OCI-LY1 (cell line): ENCODE data around the gene SUCO.
"Not testable (repeated sequence)": the region's sequence is repeated elsewhere in the genome, so short reads cannot be mapped to it uniquely, and the experiment has no call there.

Source experiments
- H2AFZ ChIP-seq: fragments of 200-600 bp; sonication (generic), shearing (Covaris generic); 2 replicates; pipeline ENCODE4 v1.6.0; 2014; ENCODE audit warnings: antibody characterized with exemption, mild to moderate bottlenecking, low read length
- H3F3A ChIP-seq: fragments of 200-600 bp; sonication (generic), shearing (Covaris generic); 2 replicates; pipeline ENCODE4 v1.6.0; 2014; ENCODE audit warnings: mild to moderate bottlenecking, antibody characterized with exemption, low read length, moderate library complexity; ENCODE audit not compliant: insufficient read depth
- H3K27ac ChIP-seq: fragments of 200-600 bp; sonication (generic); 2 replicates; pipeline ENCODE4 v1.5.1; 2014; ENCODE audit warnings: low read length, mixed run types, mild to moderate bottlenecking, low read depth; ENCODE audit not compliant: poor library complexity, severe bottlenecking
- H3K27me3 ChIP-seq: fragments of 200-600 bp; sonication (generic); 2 replicates; pipeline ENCODE4 v1.6.0; 2014; ENCODE audit warnings: antibody characterized with exemption, mild to moderate bottlenecking, low read length, moderate library complexity; ENCODE audit not compliant: insufficient read depth
- H3K36me3 ChIP-seq: fragments of 200-600 bp; sonication (generic); 2 replicates; pipeline ENCODE4 v1.6.1; 2014; ENCODE audit warnings: mild to moderate bottlenecking, antibody characterized with exemption, low read length, moderate library complexity, mixed read lengths; ENCODE audit not compliant: insufficient read depth
- H3K4me1 ChIP-seq: fragments of 200-600 bp; sonication (generic); 2 replicates; pipeline ENCODE4 v1.5.1; 2014; ENCODE audit warnings: mild to moderate bottlenecking, low read length, moderate library complexity; ENCODE audit not compliant: insufficient read depth, severe bottlenecking
- H3K4me2 ChIP-seq: fragments of 200-600 bp; sonication (generic), shearing (Covaris generic); 2 replicates; pipeline ENCODE4 v1.6.1; 2014; ENCODE audit warnings: low read length
- H3K4me3 ChIP-seq: fragments of 200-600 bp; sonication (generic); 2 replicates; pipeline ENCODE4 v1.5.1; 2014; ENCODE audit warnings: low read length, low read depth, mild to moderate bottlenecking, mixed read lengths; ENCODE audit not compliant: poor library complexity, severe bottlenecking
- H3K79me2 ChIP-seq: fragments of 200-600 bp; shearing (Covaris generic); 2 replicates; pipeline ENCODE4 v1.6.1; 2016; ENCODE audit warnings: mixed run types, low read length, mixed read lengths; ENCODE audit not compliant: insufficient read depth
- H3K9ac ChIP-seq: fragments of 200-600 bp; sonication (generic), shearing (Covaris generic); 2 replicates; pipeline ENCODE4 v1.6.1; 2014; ENCODE audit warnings: mild to moderate bottlenecking, low read length, mixed read lengths
- H3K9me2 ChIP-seq: fragments of 200-600 bp; sonication (generic), shearing (Covaris generic); 2 replicates; pipeline ENCODE4 v1.6.1; 2014; ENCODE audit warnings: low read depth, mild to moderate bottlenecking, low read length, mixed read lengths
- H3K9me3 ChIP-seq: fragments of 200-600 bp; shearing (Covaris generic); 2 replicates; pipeline ENCODE4 v1.6.1; 2014; ENCODE audit warnings: low read length, mixed read lengths
- H4K20me1 ChIP-seq: fragments of 200-600 bp; sonication (generic), shearing (Covaris generic); 2 replicates; pipeline ENCODE4 v1.6.0; 2016; ENCODE audit warnings: mild to moderate bottlenecking, low read length; ENCODE audit not compliant: insufficient read depth
- CTCF ChIP-seq: fragments of 200-600 bp; sonication (generic), shearing (Covaris generic); IDR thresholded peaks from 2 replicates; pipeline ENCODE4 v1.5.1; 2017; ENCODE audit warnings: mild to moderate bottlenecking, antibody characterized with exemption, low read length, moderate library complexity, mixed read lengths
- EZH2 ChIP-seq: fragments of 200-600 bp; sonication (generic), shearing (Covaris generic); IDR thresholded peaks from 2 replicates; pipeline ENCODE4 v1.8.0; 2017; ENCODE audit warnings: borderline replicate concordance, mixed run types, mild to moderate bottlenecking, antibody characterized with exemption, low read length, moderate library complexity, mixed read lengths

The SUCO gene

GRCh38 chr1:172616636-172617035 lies 83.7 kb downstream of the SUCO start:
- Histone ChIP-seq H3K9me3 (no peaks in the 10 kb centered on the region), H3K27me3 (no peaks in the 10 kb centered on the region; the same call in 1 of the 2 replicates), H3K79me2 (no peaks in the 10 kb centered on the region), H3K4me2 (no peak overlapping the region), H3K4me1 (no peaks in the 10 kb centered on the region), H4K20me1 (no peaks in the 10 kb centered on the region), H3K9me2 (no peaks in the 10 kb centered on the region), H2AFZ (no peak overlapping the region), H3K4me3 (no peak overlapping the region), H3K27ac (no peak overlapping the region), H3K36me3 (peaks cover 2% of the 10 kb centered on the region; the same call in 1 of the 2 replicates), H3K9ac (no peak overlapping the region), H3F3A (no peaks in the 10 kb centered on the region)
- TF ChIP-seq CTCF (no peak), EZH2 (no peak)

- not testable (repeated sequence) for H3K27ac ChIP-seq, H3K9ac ChIP-seq, H2AFZ ChIP-seq, H3K4me2 ChIP-seq, H3K4me3 ChIP-seq, H3K9me3 ChIP-seq, H3K9me2 ChIP-seq, H3K27me3 ChIP-seq, H3K4me1 ChIP-seq, H3K36me3 ChIP-seq, H4K20me1 ChIP-seq, H3K79me2 ChIP-seq, H3F3A ChIP-seq
These were observed 87.7 kb downstream of the SUCO start for GRCh38 chr1:172620603-172621002.

GRCh38 chr1:172622541-172622940 lies 89.6 kb downstream of the SUCO start:
- Histone ChIP-seq H2AFZ (no peak overlapping the region), H3K4me3 (no peak overlapping the region), H3F3A (no peaks in the 10 kb centered on the region), H4K20me1 (no peaks in the 10 kb centered on the region), H3K27ac (no peak overlapping the region), H3K36me3 (no peaks in the 10 kb centered on the region), H3K9me3 (no peaks in the 10 kb centered on the region), H3K9ac (no peak overlapping the region), H3K79me2 (no peaks in the 10 kb centered on the region), H3K4me1 (no peaks in the 10 kb centered on the region), H3K27me3 (no peaks in the 10 kb centered on the region; the same call in 1 of the 2 replicates), H3K4me2 (no peak overlapping the region), H3K9me2 (no peaks in the 10 kb centered on the region)
- TF ChIP-seq EZH2 (no peak), CTCF (no peak)

GRCh38 chr1:172623748-172624147 lies 90.8 kb downstream of the SUCO start:
- Histone ChIP-seq H3K4me1 (no peaks in the 10 kb centered on the region), H2AFZ (no peak overlapping the region), H3K36me3 (no peaks in the 10 kb centered on the region), H3K27ac (no peak overlapping the region), H4K20me1 (no peaks in the 10 kb centered on the region), H3K9me3 (no peaks in the 10 kb centered on the region), H3K9me2 (no peaks in the 10 kb centered on the region), H3F3A (no peaks in the 10 kb centered on the region), H3K4me3 (no peak overlapping the region), H3K79me2 (no peaks in the 10 kb centered on the region), H3K4me2 (no peak overlapping the region), H3K27me3 (no peaks in the 10 kb centered on the region; the same call in 1 of the 2 replicates), H3K9ac (no peak overlapping the region)
- no peak for TF ChIP-seq EZH2
- TF ChIP-seq CTCF, result no peak
